Gastrocnemius medialis (tissue), 4 donors: Measurements from ENCODE around the gene USP32. TPM values are rescaled to one million over a fixed set of nuclear protein-coding genes. Genes with fewer than 3 reads are reported as not detected.

ENCODE experiments used
- ATAC-seq, 2 donors: fragments of 150-250 bp; one replicate each; pipeline ENCODE4 v1.9.1; 2016
- DNase-seq, 2 donors: peaks; one replicate each; pipeline ENCODE4 v3.0.0-alpha.2; 2019
- H3K27ac ChIP-seq, 4 donors: fragments of 200-600 bp; sonication (generic); 1 replicate in 1 of 4; 2 replicates in 3 of 4; pipeline ENCODE4 v1.5.1; 2016 to 2018; ENCODE audit warnings: mild to moderate bottlenecking in 2 of 4, moderate library complexity in 1 of 4
- H3K27me3 ChIP-seq, 3 donors: fragments of 200-600 bp; sonication (generic) in 2 of 3; 1 replicate in 1 of 3; 2 replicates in 2 of 3; pipeline versions ENCODE4 v1.5.1 to v1.6.0; 2016 to 2019; ENCODE audit warnings: mild to moderate bottlenecking in 1 of 3, moderate library complexity in 1 of 3
- H3K36me3 ChIP-seq, 2 donors: fragments of 200-600 bp; sonication (generic) in 1 of 2; one replicate each; pipeline ENCODE4 v1.5.1; 2017 to 2018
- H3K4me1 ChIP-seq, 2 donors: fragments of 200-600 bp; sonication (generic) in 1 of 2; one replicate each; pipeline ENCODE4 v1.5.1; 2016 to 2017; ENCODE audit warnings: mild to moderate bottlenecking in 2 of 2
- H3K4me3 ChIP-seq, 4 donors: fragments of 200-600 bp; sonication (generic) in 3 of 4; 1 replicate in 1 of 4; 2 replicates in 3 of 4; pipeline ENCODE4 v1.5.1; 2016 to 2019; ENCODE audit warnings: mild to moderate bottlenecking in 2 of 4
- H3K9me3 ChIP-seq, 3 donors: fragments of 200-600 bp; sonication (generic) in 2 of 3; 1 replicate in 1 of 3; 2 replicates in 2 of 3; pipeline ENCODE4 v1.5.1; 2016 to 2019
- CTCF ChIP-seq, 5 experiments: fragments of 450-650 bp in 3 of 5; fragments of 200-600 bp in 2 of 5; sonication (generic) in 2 of 5; IDR thresholded peaks in 4 of 5; conservative IDR thresholded peaks in 1 of 5; 1 replicate in 4 of 5; 2 replicates in 1 of 5; pipeline ENCODE4 v1.5.1; 2016 to 2019; ENCODE audit warnings: antibody characterized with exemption in 5 of 5, mild to moderate bottlenecking in 3 of 5, moderate library complexity in 3 of 5
- POLR2A ChIP-seq, 2 donors: fragments of 450-650 bp; IDR thresholded peaks; one replicate each; pipeline ENCODE4 v1.6.1; 2017; ENCODE audit warnings: antibody characterized with exemption in 2 of 2, mild to moderate bottlenecking in 2 of 2, moderate library complexity in 2 of 2
- in situ Hi-C, 4 donors: fragments of 200-750 bp; cut with MboI; loops; one replicate each; pipeline versions ENCODE4 v1.15.0 to v1.8.0; 2017; ENCODE audit warnings: low sequenced_read_pairs in 4 of 4
- intact Hi-C: fragments of 100-400 bp; cut with DNase I; formaldehyde crosslinking; loops from one replicate; pipeline ENCODE4 v1.15.1; 2023; ENCODE audit warnings: low total_unique reads
- total RNA-seq, 4 donors: library from RNA; depleted of rRNA; stranded (reverse); fragments of >200 nt; gene quantifications; one replicate each; pipeline versions ENCODE4 v1.1.0 to v1.2.3, GENCODE V29; 2016

Gene USP32
- total RNA-seq, 4 donors from 2014 or later, result 44.4 to 83.2 (median 52.5) TPM

GRCh38 chr17:60398227-60398959 lies 6.5 kb upstream of the USP32 start:
- Histone ChIP-seq H3K27me3 (no peaks in the 10 kb centered on the region), H3K36me3 (no peaks in the 10 kb centered on the region), H3K9me3 (no peaks in the 10 kb centered on the region), H3K4me1 (peaks cover 0 to 1% of the 10 kb centered on the region in 2 donors), H3K4me3 (no peak overlapping the region), H3K27ac (peak overlapping the region in 1 of 4 donors; percentile 6)
- ATAC-seq (no peak), DNase-seq (no peak)
- TF ChIP-seq CTCF (IDR thresholded peaks at IDR 0.05 in 4 of 5, conservative IDR thresholded peaks at IDR 0.05 in 1 of 5) (no peak), POLR2A (IDR thresholded peaks at IDR 0.05) (no peak)
- intact Hi-C loops, result loop anchor here (10.0 kb wide), 2 partner anchors 774 to 974 kb away; no protein-coding TSS in a partner anchor
- in situ Hi-C loops, result no loop called here

DNA sequence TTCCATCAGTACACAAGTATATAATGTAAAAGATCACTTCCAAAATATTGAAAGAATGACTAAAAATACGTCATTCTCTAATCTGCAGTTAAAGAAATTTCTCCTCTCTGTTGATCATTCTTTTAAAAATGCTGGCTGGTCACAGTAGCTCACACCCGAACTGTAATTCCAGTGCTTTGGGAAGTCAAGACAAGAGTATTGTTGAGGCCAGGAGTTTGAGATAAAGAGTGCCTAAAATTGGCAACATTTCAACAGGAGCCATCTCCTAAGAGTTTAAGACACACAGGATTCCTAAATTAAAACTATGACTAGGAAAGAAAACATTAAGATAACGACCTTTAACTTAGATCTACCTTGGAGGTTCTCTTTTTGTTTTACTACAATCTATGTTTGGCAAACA lies 4.5 kb upstream of the USP32 start:
- H3K36me3 ChIP-seq, result no peaks in the 10 kb centered on the region
- intact Hi-C loops (loop anchor here (10.0 kb wide), 2 partner anchors 772 to 972 kb away; no protein-coding TSS in a partner anchor), in situ Hi-C loops (no loop called here)
- TF ChIP-seq CTCF (IDR thresholded peaks at IDR 0.05 in 4 of 5, conservative IDR thresholded peaks at IDR 0.05 in 1 of 5) (no peak), POLR2A (IDR thresholded peaks at IDR 0.05) (no peak)
- no peaks in the 10 kb centered on the region for H3K27me3 ChIP-seq
- no peak overlapping the region for H3K27ac ChIP-seq
- H3K4me3 ChIP-seq, result no peak overlapping the region
- no peaks in the 10 kb centered on the region for H3K9me3 ChIP-seq
- H3K4me1 ChIP-seq, result peaks cover 6% of the 10 kb centered on the region in 2 donors
- ATAC-seq (no peak), DNase-seq (no peak)

GRCh38 chr17:60395508-60396065 lies 3.7 kb upstream of the USP32 start:
- intact Hi-C loops (loop anchor here (10.0 kb wide), 2 partner anchors 771 to 971 kb away; no protein-coding TSS in a partner anchor), in situ Hi-C loops (no loop called here)
- Histone ChIP-seq H3K27ac (no peak overlapping the region), H3K27me3 (no peaks in the 10 kb centered on the region), H3K4me3 (no peak overlapping the region), H3K36me3 (no peaks in the 10 kb centered on the region), H3K4me1 (peaks cover 9 to 10% of the 10 kb centered on the region in 2 donors), H3K9me3 (no peaks in the 10 kb centered on the region)
- no peak for DNase-seq
- no peak for TF ChIP-seq POLR2A (IDR thresholded peaks at IDR 0.05)
- no peak for TF ChIP-seq CTCF (IDR thresholded peaks at IDR 0.05 in 4 of 5, conservative IDR thresholded peaks at IDR 0.05 in 1 of 5)
- no peak for ATAC-seq

GRCh38 chr17:60393840-60394723 lies 2.1 kb upstream of the USP32 start:
- TF ChIP-seq CTCF (IDR thresholded peaks at IDR 0.05 in 4 of 5, conservative IDR thresholded peaks at IDR 0.05 in 1 of 5), result no peak
- TF ChIP-seq POLR2A (IDR thresholded peaks at IDR 0.05), result no peak
- Histone ChIP-seq H3K27me3 (no peaks in the 10 kb centered on the region), H3K9me3 (no peaks in the 10 kb centered on the region), H3K4me3 (no peak overlapping the region), H3K36me3 (no peaks in the 10 kb centered on the region), H3K27ac (peak overlapping the region in 3 of 4 donors; percentile 14 to 99 (median 96)), H3K4me1 (peaks cover 23 to 24% of the 10 kb centered on the region in 2 donors)
- intact Hi-C loops, result loop anchor here (5.0 to 10.0 kb wide), 3 partner anchors 82 to 969 kb away; no protein-coding TSS in a partner anchor
- no peak for ATAC-seq
- DNase-seq, result no peak
- in situ Hi-C loops, result no loop called here
